Memory B cell (primary cell): ENCODE measurements around the gene UBR4.

Experiments used
- ATAC-seq: fragments of 150-1000 bp; cut with Tn5 transposase; 2 replicates; pipeline ENCODE4 v1.10.0; 2021; ENCODE audit warnings: low read depth, mild to moderate bottlenecking, moderate library complexity
- DNase-seq, 2 donors: peaks; one replicate each; pipeline ENCODE4 v3.0.0; 2022; ENCODE audit warnings: low spot score in 2 of 2
- H3K27ac Mint-ChIP-seq: one replicate; pipeline ENCODE4 v1.8.0; 2022; ENCODE audit warnings: mild to moderate bottlenecking, moderate library complexity, mixed read lengths
- H3K27me3 Mint-ChIP-seq: one replicate; pipeline ENCODE4 v1.8.0; 2022; ENCODE audit warnings: mixed read lengths
- H3K36me3 Mint-ChIP-seq: one replicate; pipeline ENCODE4 v1.8.0; 2022; ENCODE audit warnings: mild to moderate bottlenecking, mixed read lengths
- H3K4me1 Mint-ChIP-seq: one replicate; pipeline ENCODE4 v1.8.0; 2022; ENCODE audit warnings: mixed read lengths
- H3K4me3 Mint-ChIP-seq: one replicate; pipeline ENCODE4 v1.8.0; 2022; ENCODE audit warnings: mild to moderate bottlenecking, moderate library complexity, mixed read lengths
- H3K9me3 Mint-ChIP-seq: one replicate; pipeline ENCODE4 v1.8.0; 2022; ENCODE audit warnings: mixed read lengths

The UBR4 gene

DNA sequence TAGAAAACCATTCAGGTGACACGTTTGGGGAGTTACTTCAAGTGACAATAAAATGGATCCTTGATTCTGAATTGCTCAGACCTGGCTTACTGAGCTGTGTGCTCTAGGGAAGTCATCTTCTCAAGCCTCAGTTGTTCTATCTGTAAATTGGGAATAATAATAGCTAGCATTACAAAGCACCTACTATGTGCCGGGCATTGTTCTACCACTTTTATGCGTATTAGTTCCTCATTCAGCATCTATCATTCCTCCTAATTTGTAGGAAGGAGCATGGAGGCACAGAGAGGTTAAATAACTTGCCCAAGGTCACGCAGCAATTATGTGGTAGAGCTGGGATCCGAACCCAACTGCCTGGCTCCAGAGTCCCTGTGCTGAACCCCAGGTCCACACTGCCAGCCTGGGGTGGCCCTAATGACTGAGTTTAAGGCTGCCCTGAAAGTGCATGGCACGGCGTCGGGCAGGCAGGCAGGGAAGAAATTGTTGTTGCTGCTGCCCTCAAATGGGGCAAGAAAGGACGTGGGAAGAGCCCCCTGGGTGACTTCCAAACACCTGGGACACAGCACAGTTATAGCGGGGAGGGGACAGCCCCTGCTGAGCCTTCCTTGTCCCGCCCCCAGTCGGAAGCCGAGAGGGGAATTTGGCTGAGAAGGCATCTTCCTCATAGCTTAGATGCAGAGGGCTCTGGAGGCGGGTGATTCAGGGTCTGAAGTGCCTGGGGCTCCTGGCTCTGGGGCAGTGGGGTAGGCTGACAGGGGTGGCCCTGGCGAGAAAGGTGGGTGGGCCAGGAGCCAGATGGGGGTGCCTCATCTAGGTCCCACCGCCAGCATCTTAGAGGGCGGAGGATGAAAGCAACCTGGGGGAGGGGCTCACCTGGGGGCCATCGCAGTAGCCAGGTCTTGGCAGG is 167.1 kb downstream of the UBR4 start:
- Mint-ChIP-seq H3K27ac (no peak overlapping the region), H3K4me1 (no peaks in the 10 kb centered on the region), H3K4me3 (no peak overlapping the region), H3K9me3 (no peaks in the 10 kb centered on the region), H3K36me3 (no peaks in the 10 kb centered on the region), H3K27me3 (peaks cover 14% of the 10 kb centered on the region)
- ATAC-seq = no peak
- no peak for DNase-seq

DNA sequence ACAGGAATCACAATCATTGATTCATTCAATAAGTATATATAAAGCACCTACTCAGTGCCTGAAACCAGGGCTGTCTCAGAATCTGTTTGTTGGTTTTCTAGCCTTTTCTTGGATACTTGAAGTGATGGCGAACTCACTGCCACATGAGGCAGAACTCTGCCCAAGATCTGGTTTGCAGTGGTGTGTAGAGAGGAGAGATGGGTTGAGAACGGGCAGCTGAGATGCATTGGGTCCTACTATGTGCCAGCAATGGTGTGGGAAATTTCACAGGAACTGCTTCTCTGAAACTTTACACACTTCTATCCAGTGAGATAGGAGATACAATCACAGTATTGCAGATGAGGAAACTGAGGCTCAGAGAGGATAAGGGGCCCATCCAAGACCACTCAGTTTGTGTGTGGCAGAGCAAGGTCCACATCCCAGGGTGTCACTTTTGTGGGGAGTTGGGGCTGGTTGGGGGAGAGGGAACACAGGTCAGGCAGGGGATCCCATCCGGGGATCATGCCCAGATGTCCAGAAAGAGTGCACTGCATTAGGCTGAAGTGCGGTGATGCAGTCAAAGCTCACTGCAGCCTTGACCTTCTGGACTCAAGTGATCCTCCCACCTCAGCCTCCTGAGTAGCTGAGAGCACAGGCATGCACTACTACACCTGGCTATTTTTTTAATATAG is 169.9 kb downstream of the UBR4 start:
- Mint-ChIP-seq H3K4me3 (no peak overlapping the region), H3K9me3 (no peaks in the 10 kb centered on the region), H3K36me3 (no peaks in the 10 kb centered on the region), H3K4me1 (no peaks in the 10 kb centered on the region), H3K27ac (no peak overlapping the region), H3K27me3 (peaks cover 13% of the 10 kb centered on the region)
- no peak for DNase-seq
- no peak for ATAC-seq

DNA sequence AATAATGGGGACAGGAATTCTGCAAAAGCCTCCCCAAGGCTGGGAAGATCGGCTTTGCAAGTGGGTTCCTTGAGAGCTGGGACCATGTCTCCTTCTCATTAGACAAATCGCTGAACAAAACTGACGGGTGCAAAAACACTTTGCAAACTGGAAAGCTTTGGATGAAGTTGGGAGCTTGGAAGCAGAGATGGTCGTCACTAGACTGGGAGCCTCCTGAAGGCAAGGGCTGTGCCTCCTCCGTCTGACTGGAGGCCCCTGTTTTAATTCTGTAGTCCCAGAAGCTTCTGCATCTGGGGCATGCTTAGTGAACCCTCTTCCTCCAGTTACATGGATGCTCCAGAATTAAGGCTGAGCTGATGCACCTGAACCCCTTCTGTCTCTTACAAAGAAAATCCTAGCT is 171.3 kb downstream of the UBR4 start:
- Mint-ChIP-seq H3K4me3 (no peak overlapping the region), H3K9me3 (no peaks in the 10 kb centered on the region), H3K27ac (no peak overlapping the region), H3K4me1 (no peaks in the 10 kb centered on the region), H3K36me3 (no peaks in the 10 kb centered on the region), H3K27me3 (peaks cover 13% of the 10 kb centered on the region)
- DNase-seq = no peak
- no peak for ATAC-seq

DNA sequence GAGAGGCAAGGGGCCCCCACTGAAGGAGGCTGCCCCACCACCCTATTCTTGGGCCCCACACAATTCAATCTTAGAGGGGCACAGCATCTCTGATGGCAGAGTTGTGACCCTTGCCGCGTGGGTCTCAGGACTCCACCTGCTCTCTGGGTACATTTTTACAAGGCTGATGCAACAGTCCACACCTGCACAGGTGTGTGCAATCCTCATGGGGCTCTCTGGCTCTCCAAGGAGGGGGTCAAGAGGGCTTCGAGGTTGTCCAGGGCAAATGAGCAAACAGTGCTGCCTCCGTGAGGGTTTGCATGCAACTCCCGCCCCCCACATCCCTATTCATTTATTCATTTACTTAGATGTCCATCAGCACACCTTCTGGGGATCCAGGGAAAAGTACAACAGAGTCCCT is 172.0 kb downstream of the UBR4 start:
- Mint-ChIP-seq H3K27me3 (peaks cover 15% of the 10 kb centered on the region), H3K9me3 (no peaks in the 10 kb centered on the region), H3K4me3 (no peak overlapping the region), H3K4me1 (no peaks in the 10 kb centered on the region), H3K36me3 (no peaks in the 10 kb centered on the region), H3K27ac (no peak overlapping the region)
- no peak for ATAC-seq
- DNase-seq = no peak

DNA sequence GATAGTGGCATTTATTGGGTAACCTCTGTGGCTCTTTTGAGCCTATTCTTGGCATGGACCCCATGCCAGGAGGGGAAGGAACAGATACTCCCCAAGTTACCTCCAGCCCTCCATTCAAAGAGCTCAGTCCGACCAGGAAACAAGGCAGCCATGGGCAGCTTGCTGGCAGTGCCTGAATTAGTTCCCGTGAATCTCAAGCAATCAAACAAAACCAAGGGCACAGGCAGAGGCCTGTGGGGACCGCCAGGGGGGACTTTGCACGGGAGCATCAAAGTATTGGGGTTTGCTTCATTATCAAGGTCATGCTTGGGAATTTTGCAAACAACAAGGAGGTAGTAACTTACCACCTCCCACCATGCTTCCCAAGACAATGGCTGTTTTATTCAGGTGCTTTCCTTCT is 172.4 kb downstream of the UBR4 start:
- no peak for DNase-seq
- no peak for ATAC-seq
- no peaks in the 10 kb centered on the region for H3K36me3 Mint-ChIP-seq

DNA sequence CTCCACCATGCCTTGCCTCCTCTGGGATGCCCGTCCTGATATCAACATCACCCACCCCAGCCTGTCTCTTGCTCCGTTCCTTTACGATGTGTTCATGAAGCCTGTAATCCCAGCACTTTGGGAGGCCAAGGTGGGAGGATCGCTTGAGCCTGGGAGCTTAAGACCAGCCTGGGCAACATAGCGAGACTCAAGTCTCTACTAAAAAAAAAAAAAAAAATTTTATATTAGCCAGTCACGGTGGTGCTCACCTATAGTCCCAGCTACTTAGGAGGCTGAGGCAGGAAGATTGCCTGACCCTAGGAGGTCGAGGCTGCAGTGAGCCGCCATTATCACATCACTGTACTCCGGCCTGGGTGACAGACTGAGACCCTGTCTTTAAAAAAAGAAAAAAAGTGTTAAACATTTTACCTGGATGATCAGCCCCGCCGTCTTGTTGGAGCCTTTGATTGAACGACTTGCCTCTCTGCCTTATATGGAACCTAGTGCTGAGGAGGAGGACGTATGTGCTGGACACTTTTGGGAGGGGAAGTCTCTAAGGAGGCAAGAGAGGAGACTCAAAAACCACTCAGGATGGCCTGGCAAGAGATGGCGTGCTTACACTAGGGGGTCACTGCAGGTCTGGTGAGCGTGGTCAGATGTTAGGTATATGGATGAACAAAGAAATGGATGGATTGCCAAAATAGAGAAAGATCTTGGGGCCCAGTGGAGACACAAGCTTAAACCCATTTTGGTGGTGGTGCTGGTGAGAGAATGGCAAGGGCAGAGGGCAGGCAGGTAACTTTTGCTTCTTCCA is 173.1 kb downstream of the UBR4 start:
- no peaks in the 10 kb centered on the region for H3K36me3 Mint-ChIP-seq
- no peaks in the 10 kb centered on the region for H3K4me1 Mint-ChIP-seq
- H3K27me3 Mint-ChIP-seq = peaks cover 12% of the 10 kb centered on the region
- DNase-seq = no peak
- no peaks in the 10 kb centered on the region for H3K9me3 Mint-ChIP-seq
- no peak overlapping the region for H3K27ac Mint-ChIP-seq
- ATAC-seq = no peak
- no peak overlapping the region for H3K4me3 Mint-ChIP-seq

More for the DNA sequence above, 172.4 kb downstream of the UBR4 start:
- Mint-ChIP-seq H3K27ac (no peak overlapping the region), H3K4me1 (no peaks in the 10 kb centered on the region), H3K9me3 (no peaks in the 10 kb centered on the region), H3K4me3 (no peak overlapping the region), H3K27me3 (peaks cover 12% of the 10 kb centered on the region)

DNA sequence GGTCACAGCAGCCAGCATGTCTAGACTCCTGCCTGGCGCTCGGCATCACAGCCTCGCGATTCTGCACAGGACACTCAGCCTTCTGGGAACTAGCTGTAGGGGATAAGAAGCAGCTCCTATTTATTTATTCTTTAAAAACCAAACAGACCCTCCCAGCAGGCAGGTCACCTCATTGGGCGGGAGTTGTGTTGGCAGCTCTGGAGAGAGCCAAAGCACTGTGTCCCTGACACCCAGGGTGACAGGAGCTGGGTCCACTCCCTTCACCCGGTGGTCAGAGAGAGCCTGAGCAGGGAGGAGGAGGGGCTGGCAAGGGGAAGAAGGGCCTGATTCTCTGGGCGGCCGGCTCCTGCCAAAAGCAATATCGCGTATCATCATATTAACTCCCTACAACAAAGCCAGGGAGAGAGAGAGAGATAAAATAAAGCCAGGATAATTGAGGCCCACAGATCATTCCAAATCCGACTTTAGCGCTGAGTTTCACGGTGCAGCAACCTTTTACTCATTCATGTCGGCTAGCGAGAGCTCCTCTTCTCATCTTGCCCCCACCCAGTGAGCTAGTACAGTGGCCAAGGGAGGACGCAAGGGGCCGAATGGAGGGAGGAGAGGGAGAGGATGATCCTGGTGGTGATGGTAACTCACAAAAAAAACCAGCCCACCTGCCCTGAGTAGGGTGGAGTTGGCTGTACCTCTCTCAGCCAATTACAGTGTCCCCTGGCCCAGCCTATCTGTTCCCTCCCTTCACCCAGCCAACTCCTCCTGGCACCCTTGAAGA is 173.8 kb downstream of the UBR4 start:
- H3K9me3 Mint-ChIP-seq = no peaks in the 10 kb centered on the region
- no peak overlapping the region for H3K27ac Mint-ChIP-seq
- peaks cover 10% of the 10 kb centered on the region for H3K27me3 Mint-ChIP-seq

DNA sequence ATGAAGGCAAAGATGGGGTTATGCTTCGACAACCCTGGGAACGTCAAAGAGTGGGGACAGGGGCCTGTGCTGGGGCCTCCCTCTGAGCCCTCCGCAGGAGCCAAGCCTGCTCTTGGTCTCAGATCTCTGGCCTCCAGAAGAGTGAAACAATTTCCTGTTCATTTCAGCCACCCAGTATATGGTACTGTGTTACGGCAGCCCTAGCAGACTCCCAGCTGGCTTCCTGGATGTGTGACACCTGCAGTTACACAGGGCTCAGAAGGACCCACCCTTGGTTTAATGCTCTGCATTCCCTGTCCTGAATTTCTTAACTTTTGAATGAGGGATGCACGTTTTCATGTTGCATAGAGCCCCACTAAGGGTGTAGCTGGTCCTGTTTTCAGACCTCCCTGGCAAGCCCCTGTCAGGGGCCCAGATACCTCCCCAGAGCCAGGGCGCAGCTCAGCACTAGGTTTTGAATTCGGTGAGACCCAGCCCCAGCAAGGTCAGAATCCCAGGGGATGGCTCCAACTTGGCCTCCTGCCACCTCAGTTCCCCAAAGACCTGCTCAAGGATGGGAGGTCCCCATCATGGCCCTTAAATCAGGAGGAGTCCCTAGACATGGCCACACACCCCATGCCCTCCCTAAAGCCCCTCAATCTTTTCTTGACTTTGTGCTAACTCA is 174.6 kb downstream of the UBR4 start:
- Mint-ChIP-seq H3K4me1 (peaks cover 4% of the 10 kb centered on the region), H3K4me3 (no peak overlapping the region), H3K36me3 (no peaks in the 10 kb centered on the region), H3K27ac (no peak overlapping the region), H3K27me3 (peaks cover 9% of the 10 kb centered on the region), H3K9me3 (no peaks in the 10 kb centered on the region)
- DNase-seq (no peak), ATAC-seq (no peak)

More for the DNA sequence above, 173.8 kb downstream of the UBR4 start:
- Mint-ChIP-seq H3K4me1 (no peaks in the 10 kb centered on the region), H3K4me3 (no peak overlapping the region), H3K36me3 (no peaks in the 10 kb centered on the region)
- no peak for ATAC-seq
- no peak for DNase-seq

DNA sequence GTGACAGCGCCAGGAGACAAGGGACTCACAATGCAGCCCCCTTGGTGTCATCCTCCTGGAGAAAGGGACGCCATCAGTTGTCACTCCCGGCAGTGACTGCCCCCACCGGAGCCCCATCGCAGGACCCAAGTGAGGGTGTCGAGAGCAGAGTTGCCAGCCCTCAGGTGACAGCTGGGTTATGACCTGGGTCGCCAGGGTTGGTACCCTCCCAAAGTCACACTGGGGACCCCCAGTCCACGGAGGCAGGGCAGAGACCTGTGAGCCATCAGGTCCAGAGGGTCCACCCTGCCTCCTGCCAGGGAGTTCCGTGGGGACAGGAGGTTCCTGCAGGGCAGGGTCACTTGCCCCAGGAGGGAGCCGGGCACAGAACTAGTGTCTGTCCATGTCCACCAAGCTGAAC is 175.3 kb downstream of the UBR4 start:
- Mint-ChIP-seq H3K27ac (no peak overlapping the region), H3K4me1 (peaks cover 5% of the 10 kb centered on the region), H3K9me3 (no peaks in the 10 kb centered on the region), H3K4me3 (no peak overlapping the region), H3K27me3 (peaks cover 9% of the 10 kb centered on the region), H3K36me3 (no peaks in the 10 kb centered on the region)
- ATAC-seq = no peak
- no peak for DNase-seq

DNA sequence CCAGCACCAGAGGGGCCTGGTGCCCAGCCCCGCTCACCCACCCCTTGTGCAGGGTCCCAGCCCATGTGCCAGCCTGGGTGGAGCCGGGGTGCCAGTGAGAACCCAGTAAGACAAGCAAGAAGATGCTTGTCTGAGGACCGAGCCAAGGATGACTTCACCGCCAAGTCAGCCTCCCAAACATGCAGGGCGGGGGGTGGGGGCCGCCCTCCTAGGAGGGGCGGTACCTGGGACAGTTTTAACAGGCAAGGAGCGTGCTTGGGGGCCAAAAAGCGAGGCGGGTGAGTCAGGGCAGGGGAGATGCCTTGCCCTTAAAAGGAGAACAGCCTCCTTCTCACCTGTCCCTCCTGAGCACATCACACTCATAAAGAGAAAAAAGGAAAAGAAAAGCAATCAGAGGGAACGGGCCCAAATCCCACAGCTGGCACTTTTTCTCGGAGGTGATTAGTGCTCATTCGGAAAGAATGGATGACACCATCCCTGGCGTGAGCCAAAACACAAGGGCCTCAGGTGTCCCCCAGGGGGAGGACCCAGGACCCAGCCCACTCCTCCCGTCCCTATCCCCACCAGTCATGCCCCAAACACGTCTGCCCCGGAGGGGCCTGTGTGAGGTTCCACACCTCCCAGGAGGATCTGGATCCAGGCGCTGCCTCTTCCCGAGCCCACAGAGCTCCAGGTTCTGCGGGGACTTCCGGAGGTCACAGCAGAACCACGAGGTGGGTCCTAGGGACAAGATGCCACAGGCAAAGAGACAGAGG is 176.0 kb downstream of the UBR4 start:
- H3K27ac Mint-ChIP-seq = no peak overlapping the region
- ATAC-seq = no peak
- H3K27me3 Mint-ChIP-seq = peaks cover 9% of the 10 kb centered on the region
- H3K4me3 Mint-ChIP-seq = no peak overlapping the region
- no peaks in the 10 kb centered on the region for H3K9me3 Mint-ChIP-seq
- peaks cover 5% of the 10 kb centered on the region for H3K4me1 Mint-ChIP-seq
- no peaks in the 10 kb centered on the region for H3K36me3 Mint-ChIP-seq
- no peak for DNase-seq

DNA sequence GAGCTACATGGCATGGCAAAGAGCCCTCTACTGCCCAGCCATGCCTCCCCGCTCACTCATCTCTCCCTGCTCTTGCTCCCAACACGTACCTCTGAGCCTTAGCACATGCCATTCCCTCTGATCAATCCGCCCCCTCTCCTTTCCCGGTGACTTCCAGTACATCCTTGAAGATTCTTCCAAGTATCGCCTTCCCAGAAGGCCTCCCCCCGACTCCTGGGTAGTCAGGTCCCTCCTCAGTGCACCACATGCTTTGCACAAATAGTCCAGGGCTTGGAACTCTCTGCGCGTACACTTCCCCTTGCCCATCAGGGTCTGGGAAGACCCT is 176.6 kb downstream of the UBR4 start:
- Mint-ChIP-seq H3K27ac (no peak overlapping the region), H3K27me3 (peaks cover 9% of the 10 kb centered on the region), H3K4me3 (no peak overlapping the region), H3K4me1 (peaks cover 5% of the 10 kb centered on the region), H3K36me3 (no peaks in the 10 kb centered on the region), H3K9me3 (no peaks in the 10 kb centered on the region)
- DNase-seq = no peak
- ATAC-seq = no peak

DNA sequence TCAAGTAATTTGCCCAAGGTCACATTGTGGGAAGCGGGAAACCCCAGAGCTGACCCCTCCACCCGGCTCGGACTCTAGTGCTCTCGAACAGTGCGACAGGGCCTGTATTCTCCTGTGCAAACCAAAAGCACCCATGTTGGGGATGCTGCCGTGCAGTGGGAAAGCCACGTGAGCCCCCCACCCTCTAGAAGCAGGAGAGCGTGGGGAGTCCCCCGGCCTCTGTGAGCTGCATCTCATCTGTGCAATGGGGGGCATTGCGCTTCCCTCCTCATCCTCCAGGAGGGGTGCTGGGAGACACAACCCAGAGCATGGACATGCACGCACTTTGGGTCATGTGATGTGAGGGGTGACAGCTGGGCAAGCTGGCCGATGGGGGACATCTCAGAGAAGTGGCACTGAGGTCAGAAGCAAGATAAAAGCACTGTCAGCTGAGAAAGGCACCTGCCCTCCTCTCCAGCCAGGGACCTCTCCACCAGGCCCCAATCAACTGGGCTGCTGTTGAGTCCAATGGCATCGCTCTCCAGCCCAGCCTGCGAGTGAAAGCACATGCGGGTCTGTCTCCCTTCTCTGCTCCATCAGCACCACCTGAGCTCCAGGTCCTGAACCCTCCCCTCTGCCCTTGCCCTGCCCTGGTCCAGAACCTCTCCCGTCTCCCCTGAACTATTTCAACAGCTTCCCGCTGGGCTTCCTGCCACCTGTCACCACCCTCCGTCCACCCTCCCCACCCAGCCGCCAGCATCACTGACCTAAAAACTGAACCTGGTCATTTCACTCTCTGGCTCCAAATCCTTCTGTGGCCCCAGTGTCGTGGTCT is 177.2 kb downstream of the UBR4 start:
- Mint-ChIP-seq H3K4me3 (no peak overlapping the region), H3K27ac (no peak overlapping the region), H3K27me3 (peaks cover 10% of the 10 kb centered on the region), H3K9me3 (no peaks in the 10 kb centered on the region), H3K36me3 (no peaks in the 10 kb centered on the region), H3K4me1 (peaks cover 5% of the 10 kb centered on the region)
- ATAC-seq = no peak
- no peak for DNase-seq
